ENCODE data around the gene FBXL20.

Gene FBXL20

DNA sequence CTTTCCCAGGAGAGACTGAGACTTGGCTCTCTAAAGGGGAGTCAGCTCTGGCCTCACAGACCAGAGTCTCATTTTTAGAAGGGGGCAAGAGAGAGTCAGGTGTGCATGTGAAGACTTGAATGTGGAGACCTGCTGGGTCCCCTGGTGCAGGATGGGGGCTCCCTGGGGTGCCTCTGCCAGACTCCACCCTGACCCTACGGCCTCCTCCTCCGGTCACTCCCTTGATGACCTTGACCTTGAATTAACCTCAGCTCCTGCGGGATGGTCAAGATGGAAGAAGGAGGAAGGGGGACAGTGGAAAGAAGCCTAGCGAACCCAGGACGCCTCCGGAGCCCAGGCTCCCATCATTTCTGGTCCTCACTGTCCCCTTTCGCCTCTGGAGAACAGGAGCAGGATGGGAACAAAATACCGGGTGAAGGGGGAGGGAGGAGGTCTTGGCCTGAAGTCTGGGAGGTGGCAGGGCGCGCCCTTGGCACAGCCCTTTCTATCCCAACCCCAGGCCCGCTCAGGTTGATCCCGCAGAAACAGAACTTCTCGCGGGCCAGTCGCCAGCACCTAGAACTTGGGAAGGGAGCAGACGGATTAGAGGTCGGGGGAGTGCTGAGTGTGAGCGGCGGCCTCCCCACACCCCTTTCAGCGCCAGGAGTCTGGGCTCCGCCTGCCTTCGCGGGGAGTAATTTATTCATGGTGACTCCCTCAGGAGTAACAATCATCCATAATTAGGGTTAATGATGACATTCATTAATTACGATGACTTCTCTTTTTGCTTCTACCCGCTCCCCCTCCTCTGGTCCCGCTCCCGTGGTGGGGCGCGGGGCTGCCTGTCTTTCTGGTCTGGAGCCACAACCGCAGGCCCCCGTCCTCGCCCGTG lies 177.3 kb downstream of the FBXL20 start:
- DNase-seq = no peak

DNA sequence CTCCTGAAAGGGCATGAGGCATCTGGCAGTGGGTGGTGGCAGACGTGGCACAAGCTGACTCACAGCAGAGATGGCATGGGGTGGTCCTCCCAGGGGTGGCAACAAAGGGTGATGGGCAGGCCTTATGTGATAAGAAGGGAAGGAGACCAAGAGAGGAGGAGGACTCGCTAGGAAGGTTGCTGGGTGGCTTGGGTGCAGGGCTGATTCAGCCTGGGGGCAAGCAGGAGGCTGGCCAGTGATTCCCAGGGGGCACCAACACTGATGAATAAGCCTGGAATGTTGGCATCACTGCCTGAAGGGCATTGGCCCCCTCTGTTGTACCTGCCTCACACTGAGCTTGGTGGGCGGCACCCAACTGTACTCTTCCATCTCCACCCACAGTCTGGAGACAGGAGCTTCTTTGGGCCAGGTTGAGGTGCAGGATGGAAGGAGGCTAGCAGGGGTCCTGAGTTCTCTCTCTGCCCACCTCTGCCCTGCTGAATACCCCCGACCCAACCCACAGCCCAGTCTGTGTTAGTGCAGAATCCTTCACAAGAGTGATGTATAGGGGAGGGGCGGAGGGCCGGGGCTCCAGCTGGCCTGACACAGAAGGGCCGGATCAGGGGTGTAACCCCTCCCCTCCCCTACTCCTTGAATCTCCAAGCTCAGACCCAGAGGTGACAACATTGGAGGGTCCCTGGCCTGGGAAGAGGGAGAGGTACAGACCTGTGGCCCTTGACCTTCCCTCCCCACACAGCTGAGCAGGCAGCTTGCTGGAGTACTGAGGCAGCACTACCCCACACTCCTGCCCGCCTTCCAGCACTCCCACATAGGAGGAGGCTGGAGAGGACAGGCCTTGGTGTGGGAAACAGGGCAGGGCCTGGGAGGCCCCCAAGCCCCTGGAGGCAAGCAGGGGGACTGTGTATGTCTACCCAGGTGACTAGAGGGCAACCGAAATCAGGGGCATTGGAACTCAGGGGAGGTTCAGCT lies 178.3 kb downstream of the FBXL20 start:
- DNase-seq = no peak

DNA sequence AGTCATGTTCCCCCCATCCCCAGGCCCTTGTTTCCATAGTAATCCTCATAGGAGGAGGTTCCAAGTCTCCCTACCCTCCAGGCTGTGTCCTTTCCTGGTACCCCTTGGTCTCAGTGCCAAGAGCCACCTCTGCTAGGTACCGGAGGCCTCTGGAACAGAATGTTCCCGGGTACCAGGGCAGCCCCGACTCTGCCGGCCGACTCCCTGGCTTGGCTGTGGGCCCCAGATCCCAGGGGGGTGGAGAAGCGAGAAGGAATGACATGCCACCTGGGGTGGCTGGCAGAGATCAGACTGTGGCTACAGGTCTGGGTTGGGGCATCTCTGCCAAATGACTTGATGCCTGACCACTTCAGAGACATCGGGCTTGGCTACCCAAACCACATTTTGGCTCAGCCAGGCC lies 179.3 kb downstream of the FBXL20 start:
- DNase-seq = no peak

DNA sequence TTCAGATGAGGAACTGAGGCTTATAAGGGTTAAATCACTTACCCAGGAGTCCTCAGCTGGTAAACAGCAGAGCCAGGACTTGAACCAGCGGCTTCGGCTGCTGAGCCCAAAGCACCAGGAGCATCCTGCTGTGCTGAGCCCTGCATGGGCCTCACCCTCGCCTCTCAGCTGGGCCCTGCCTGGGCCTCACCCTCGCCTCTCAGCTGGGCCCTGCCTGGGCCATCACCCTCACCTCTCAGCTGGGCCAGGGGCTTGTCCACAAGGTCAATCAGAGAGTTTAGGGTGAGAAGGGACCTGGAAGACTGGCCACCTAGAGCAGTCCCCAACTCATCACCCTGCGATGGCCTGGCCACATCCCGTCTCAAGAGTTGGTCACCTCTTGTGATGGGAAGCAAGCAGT lies 179.9 kb downstream of the FBXL20 start:
- DNase-seq = no peak

DNA sequence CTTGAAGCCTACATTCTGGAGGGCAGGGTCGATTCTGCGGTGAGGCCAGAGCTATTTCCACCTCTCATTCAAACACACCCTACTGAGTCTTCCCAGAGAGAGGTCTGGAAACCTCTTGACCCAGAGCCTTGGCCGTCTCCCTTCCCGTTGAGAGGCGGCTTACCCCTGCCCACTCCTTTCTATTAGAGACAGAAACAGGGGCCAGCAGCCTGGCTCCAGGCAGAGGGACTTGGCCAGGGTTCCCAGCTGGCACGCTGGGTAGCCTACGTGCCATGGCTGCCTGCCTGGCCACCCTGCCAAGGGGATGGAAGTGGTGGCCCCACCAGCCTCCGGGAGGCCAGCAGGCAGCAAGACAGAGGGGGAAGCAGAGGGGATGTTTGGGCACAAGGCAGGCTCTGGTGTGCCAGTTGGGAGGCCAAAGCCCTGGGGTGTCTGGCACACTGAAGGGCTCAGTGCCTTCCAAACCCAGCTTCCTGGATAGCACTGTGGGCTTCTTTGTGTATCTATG lies 181.7 kb downstream of the FBXL20 start:
- no peak for DNase-seq

DNA sequence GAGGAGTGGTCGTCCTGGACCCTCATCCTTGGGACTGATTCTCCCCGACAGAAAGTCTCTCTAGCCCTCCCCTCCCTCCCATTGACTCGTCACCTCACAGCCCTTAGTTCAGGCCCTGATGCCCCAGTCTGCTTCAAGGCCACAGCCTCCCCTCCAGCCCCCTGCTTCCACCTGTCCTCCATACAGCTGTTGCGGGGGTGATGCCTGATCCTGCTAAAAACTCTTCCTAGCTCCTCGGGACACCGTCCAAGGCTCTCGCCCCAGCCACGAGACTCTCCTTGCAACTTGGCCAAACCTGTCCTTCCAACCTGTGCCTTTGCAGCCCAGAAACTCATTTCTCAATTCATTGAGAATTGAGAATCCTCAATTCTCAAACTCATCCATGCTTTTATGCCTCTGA lies 182.5 kb downstream of the FBXL20 start:
- no peak for DNase-seq

DNA sequence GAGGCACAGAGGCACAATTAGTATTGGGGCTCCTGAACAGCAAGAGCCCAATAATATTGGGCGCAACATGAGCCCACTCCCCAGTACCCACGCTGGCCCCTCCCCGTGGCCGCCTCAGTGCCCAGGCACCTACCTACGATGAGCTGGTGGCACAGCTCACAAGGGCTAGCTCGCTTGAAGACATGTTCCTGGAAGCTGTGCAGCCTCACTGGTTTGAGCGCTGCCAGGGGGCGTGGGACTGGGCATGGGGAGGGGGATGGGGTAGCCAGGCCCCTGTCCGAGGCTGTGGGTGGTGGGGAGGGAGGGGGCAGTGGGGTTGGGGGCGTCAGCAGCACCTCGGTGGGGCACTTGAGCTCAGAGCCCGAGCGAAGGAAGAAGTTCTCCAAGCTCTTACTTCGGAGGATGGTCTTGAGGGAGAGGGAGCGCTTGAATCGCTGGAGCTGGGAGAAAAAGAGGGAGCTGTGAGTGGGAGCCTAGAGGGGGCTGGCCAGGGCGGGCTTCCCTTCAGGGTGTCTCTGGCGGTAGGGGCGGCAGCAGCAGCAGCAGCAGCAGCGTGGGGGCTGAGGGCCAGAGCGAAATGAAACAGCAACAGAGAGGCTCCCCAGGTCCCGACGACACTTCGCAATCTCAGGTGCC lies 183.6 kb downstream of the FBXL20 start:
- DNase-seq = no peak

DNA sequence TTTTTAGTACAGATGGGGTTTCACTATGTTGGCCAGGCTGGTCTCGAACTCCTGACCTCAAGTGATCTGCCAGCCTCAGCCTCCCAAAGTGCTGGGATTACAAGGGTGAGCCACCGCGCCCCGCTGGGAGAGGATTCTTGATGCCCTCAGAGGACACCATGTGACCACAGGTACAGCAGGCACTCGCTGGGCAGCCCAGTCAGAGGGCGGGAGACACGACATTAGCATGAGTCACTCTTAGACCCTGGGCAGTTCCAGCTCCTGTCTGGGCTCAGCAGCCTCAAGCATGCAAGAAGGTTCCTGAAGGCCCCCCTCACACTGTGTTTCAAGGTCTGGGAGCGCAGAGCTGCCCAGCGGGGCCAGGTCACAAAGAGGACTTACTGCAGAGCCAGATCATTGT lies 187.6 kb downstream of the FBXL20 start:
- no peak for DNase-seq

DNA sequence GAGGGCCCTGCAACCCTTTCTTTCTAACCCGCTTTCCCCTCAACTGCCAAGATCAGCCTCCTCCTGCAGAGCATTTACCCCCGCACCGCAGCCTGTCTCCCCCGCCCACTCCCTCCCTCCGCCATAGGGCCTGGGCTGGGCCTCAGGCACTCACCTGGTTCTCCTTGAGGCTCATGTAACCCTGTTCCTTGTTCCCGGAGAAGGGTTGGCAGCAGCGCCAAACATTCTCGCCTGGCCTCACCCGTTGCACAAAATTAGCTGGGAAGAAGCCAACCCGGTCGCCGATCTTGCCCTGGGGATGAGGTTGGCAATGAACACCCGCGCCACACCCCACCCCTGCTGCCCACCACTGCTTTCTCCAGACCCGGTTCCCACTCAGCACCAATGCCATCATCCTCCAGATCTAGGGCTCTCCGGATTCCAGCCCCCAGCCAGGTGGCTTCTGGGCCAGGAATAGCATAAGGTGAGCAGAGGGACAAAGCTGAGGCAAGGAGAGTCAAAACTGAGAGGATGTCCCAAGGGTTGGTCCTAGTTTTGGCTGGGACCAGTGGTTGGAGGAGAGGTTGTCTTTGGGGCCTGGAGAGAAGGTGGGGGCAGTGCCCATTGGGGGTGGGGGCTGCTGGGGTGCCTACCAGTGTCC lies 188.5 kb downstream of the FBXL20 start:
- no peak for DNase-seq

DNA sequence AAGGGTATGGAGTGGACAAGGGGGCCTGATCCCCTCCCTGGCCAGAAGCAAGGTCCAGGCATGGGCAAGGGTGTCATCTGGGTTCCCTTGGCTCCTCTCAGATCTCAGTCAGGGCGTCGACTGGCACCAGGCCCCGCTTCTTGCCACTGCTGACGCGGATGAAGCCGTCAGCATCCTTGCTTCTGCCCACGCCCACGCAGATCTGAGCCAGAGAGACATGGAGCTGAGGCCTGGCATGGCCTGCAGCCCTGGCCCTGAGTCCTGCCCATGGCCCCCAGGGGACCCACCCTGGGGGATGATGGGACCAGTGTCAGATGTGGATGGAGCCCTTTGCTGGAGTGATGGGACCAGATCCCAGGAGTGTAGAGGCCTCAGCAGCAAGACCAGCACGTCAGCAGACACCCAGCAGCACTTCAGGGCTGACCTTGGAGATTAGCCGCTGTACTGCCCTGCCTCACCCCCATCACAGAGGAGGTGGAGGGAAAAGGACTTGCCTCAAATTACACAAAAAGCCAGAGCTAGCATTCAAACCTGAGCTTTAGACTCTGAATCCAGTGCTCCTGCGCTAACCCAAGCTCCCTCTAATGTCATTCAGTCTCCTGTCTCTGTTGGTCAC lies 189.1 kb downstream of the FBXL20 start:
- DNase-seq = no peak

DNA sequence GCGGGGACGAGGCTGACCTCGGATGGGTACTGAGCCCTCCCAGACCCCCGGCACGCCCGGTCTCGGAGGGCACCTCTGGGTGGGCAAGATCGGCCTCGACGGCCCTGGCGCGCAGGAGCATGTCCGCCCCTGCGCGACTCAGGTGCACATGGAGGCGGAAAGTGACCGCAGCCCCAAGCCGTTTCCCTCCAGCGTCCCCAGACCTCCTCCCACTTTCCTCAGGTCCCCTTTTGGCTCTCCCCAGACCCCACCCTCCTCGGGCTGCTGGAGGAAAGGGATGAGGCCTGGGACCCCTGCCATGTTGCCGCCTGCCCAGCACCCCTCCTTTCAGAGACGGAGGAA lies 191.4 kb downstream of the FBXL20 start:
- DNase-seq = no peak

DNA sequence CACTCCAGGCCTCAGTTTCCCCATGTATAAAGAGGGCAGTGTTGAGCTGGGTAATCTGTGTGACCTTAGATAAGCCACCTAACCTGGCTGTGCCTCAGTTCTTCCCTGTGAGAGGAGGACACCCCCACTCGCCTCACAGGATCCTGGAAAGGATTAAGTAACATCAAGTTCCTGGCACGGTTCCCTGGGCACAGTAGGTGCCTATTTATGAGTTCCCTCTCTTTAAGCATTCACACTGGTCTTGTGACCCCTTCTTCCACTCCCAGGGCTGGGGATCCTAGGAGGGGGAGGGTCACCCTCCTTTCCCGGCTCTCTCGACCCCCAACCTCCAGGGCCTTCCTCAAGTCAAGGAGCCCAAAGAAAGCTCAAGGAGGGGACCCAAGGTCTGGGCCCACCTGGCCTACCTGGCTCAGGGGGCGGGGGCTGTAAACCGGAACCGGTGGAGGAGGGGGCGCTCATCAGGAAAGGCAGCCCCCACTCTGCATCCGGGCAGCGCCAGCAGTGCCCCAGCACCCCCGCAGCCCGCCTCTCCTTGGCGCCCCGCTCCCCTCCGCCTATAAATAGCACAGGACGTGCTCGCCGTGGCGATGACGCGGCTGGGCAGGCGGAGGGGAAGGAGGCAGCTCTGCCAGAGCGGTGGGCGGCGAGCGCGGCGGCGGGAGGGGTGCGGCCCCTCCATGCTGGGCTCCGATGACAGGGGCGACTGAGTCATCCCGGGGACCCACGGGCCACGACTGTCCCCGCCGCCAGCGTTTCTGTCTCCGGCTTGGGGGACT lies 191.9 kb downstream of the FBXL20 start:
- DNase-seq = peak; percentile 51

DNA sequence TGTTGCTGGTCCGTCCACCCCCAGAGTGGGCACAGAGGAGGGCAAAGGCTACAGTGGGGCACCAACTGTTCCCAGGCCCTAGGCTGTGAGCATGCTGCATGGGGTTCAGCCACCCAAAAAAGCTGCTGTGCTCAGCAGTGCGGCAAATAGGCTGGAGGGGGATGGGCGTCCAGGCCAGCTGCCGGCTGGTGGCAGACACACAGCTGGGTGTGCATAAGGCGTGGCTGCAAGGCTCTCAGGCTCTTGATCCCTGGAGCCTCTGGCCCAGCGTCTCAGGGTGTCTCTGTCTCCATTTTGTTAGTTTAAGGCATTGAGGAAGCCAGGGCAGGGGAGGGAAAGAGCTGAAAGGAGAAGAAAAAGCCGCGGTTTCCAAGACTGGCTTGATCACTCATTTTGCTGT lies 192.5 kb downstream of the FBXL20 start:
- DNase-seq = no peak

DNA sequence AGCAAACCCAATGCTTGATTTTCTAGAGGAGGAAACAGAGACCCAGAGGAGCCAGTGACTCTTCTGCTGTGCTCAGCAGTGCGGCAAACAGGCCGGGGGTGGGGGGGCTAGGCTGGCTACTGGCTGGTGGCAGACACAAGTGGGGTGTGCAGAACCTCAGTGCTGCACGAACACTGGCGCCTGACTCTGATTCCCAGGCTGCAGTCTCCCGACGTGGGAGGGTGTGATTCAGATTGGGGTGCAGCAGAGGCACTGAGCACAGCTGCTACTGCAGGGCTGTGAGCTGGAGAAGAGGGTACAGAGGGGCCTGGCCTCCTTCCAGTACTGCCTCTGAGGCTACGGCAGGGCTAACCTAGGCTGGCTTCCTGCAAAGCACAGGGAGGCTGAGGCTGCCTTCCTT lies 193.3 kb downstream of the FBXL20 start:
- DNase-seq = no peak

DNA sequence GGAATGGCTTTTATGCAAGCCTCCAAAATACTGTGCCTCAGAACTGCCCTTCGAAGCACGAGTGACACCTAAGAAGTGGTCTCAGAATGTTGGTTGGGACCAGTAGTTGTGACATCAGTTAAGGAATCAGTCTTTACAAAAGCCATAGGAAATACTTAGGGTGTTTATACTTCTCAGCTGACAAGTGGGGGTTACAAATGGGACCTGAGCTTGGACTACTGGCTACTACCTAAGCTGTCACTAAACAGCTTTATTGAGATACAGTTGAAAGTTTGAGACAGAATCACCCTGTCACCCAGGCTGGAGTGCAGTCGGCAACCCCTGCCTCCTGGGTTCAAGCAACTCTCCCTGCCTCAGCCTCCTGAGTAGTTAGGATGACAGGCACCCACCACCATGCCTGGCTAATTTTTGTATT lies 196.3 kb downstream of the FBXL20 start:
- no peak for DNase-seq

DNA sequence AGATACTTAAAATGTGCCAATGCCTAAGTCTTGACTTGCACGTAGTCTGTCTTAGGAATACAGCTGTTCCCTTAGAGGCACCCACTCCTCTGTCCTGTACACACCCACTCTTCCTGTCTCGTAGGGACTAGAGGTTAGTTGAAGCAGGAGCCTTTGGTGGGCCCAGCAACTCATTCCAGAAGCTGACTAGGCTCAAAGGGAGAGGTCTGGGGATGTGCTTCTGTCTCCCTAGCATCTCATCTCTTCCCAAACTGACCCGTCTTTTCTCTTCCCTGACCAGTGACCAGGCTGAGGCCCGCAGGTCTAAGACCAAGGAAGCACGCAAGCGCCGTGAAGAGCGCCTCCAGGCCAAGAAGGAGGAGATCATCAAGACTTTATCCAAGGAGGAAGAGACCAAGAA lies 197.2 kb downstream of the FBXL20 start:
- no peak for DNase-seq

Data from T-helper 9 cell (primary cell).